Memory B cell (primary cell): ENCODE data around the gene TBC1D14.

Experiments
- ATAC-seq: fragments of 150-1000 bp; cut with Tn5 transposase; 2 replicates; pipeline ENCODE4 v1.10.0; 2021; ENCODE audit warnings: low read depth, mild to moderate bottlenecking, moderate library complexity
- DNase-seq, 2 donors: peaks; one replicate each; pipeline ENCODE4 v3.0.0; 2022; ENCODE audit warnings: low spot score in 2 of 2
- H3K27ac Mint-ChIP-seq: one replicate; pipeline ENCODE4 v1.8.0; 2022; ENCODE audit warnings: mild to moderate bottlenecking, moderate library complexity, mixed read lengths
- H3K27me3 Mint-ChIP-seq: one replicate; pipeline ENCODE4 v1.8.0; 2022; ENCODE audit warnings: mixed read lengths
- H3K36me3 Mint-ChIP-seq: one replicate; pipeline ENCODE4 v1.8.0; 2022; ENCODE audit warnings: mild to moderate bottlenecking, mixed read lengths
- H3K4me1 Mint-ChIP-seq: one replicate; pipeline ENCODE4 v1.8.0; 2022; ENCODE audit warnings: mixed read lengths
- H3K4me3 Mint-ChIP-seq: one replicate; pipeline ENCODE4 v1.8.0; 2022; ENCODE audit warnings: mild to moderate bottlenecking, moderate library complexity, mixed read lengths
- H3K9me3 Mint-ChIP-seq: one replicate; pipeline ENCODE4 v1.8.0; 2022; ENCODE audit warnings: mixed read lengths

Gene TBC1D14

GRCh38 chr4:7016512-7016911, 106.9 kb downstream of the TBC1D14 start:
- Mint-ChIP-seq H3K27ac (no peak overlapping the region), H3K4me1 (peaks cover 18% of the 10 kb centered on the region), H3K36me3 (peaks cover 19% of the 10 kb centered on the region)

GRCh38 chr4:7017446-7018048, 107.9 kb downstream of the TBC1D14 start:
- ATAC-seq, result no peak
- Mint-ChIP-seq H3K4me1 (peaks cover 18% of the 10 kb centered on the region), H3K27me3 (no peaks in the 10 kb centered on the region), H3K4me3 (no peak overlapping the region), H3K27ac (no peak overlapping the region), H3K36me3 (peaks cover 26% of the 10 kb centered on the region), H3K9me3 (no peaks in the 10 kb centered on the region)
- no peak for DNase-seq

More at GRCh38 chr4:7016512-7016911, 106.9 kb downstream of the TBC1D14 start:
- H3K4me3 Mint-ChIP-seq, result no peak overlapping the region
- ATAC-seq, result no peak
- no peak for DNase-seq
- H3K27me3 Mint-ChIP-seq, result no peaks in the 10 kb centered on the region
- no peaks in the 10 kb centered on the region for H3K9me3 Mint-ChIP-seq

GRCh38 chr4:7018281-7018680, 108.7 kb downstream of the TBC1D14 start:
- no peaks in the 10 kb centered on the region for H3K9me3 Mint-ChIP-seq
- H3K36me3 Mint-ChIP-seq, result peaks cover 28% of the 10 kb centered on the region
- H3K4me3 Mint-ChIP-seq, result no peak overlapping the region
- DNase-seq (no peak), ATAC-seq (no peak)
- no peak overlapping the region for H3K27ac Mint-ChIP-seq
- H3K27me3 Mint-ChIP-seq, result no peaks in the 10 kb centered on the region
- H3K4me1 Mint-ChIP-seq, result peaks cover 14% of the 10 kb centered on the region

- DNase-seq, result no peak
- Mint-ChIP-seq H3K27ac (no peak overlapping the region), H3K27me3 (no peaks in the 10 kb centered on the region), H3K4me1 (peaks cover 5% of the 10 kb centered on the region), H3K9me3 (no peaks in the 10 kb centered on the region), H3K4me3 (no peak overlapping the region), H3K36me3 (peaks cover 25% of the 10 kb centered on the region)
- ATAC-seq, result no peak
These were observed 109.7 kb downstream of the TBC1D14 start for GRCh38 chr4:7019367-7019766.

GRCh38 chr4:7020290-7020689, 110.7 kb downstream of the TBC1D14 start:
- peaks cover 17% of the 10 kb centered on the region for H3K36me3 Mint-ChIP-seq
- ATAC-seq (no peak), DNase-seq (no peak)
- H3K4me3 Mint-ChIP-seq, result no peak overlapping the region
- H3K27ac Mint-ChIP-seq, result no peak overlapping the region
- no peaks in the 10 kb centered on the region for H3K4me1 Mint-ChIP-seq
- no peaks in the 10 kb centered on the region for H3K9me3 Mint-ChIP-seq
- H3K27me3 Mint-ChIP-seq, result no peaks in the 10 kb centered on the region

- H3K4me3 Mint-ChIP-seq, result no peak overlapping the region
- no peak overlapping the region for H3K27ac Mint-ChIP-seq
- no peaks in the 10 kb centered on the region for H3K9me3 Mint-ChIP-seq
- DNase-seq (no peak), ATAC-seq (no peak)
- no peaks in the 10 kb centered on the region for H3K27me3 Mint-ChIP-seq
- H3K4me1 Mint-ChIP-seq, result no peaks in the 10 kb centered on the region
- peaks cover 17% of the 10 kb centered on the region for H3K36me3 Mint-ChIP-seq
These were observed 111.2 kb downstream of the TBC1D14 start for GRCh38 chr4:7020856-7021255.

- H3K9me3 Mint-ChIP-seq, result no peaks in the 10 kb centered on the region
- no peaks in the 10 kb centered on the region for H3K4me1 Mint-ChIP-seq
- H3K36me3 Mint-ChIP-seq, result peaks cover 20% of the 10 kb centered on the region
- no peak overlapping the region for H3K4me3 Mint-ChIP-seq
- no peak for DNase-seq
- H3K27ac Mint-ChIP-seq, result no peak overlapping the region
- H3K27me3 Mint-ChIP-seq, result no peaks in the 10 kb centered on the region
- ATAC-seq, result no peak
These were observed 111.7 kb downstream of the TBC1D14 start for GRCh38 chr4:7021355-7021754.

GRCh38 chr4:7021930-7022664, 112.5 kb downstream of the TBC1D14 start:
- Mint-ChIP-seq H3K27me3 (no peaks in the 10 kb centered on the region), H3K27ac (peak overlapping the region; percentile 10), H3K4me1 (no peaks in the 10 kb centered on the region), H3K9me3 (no peaks in the 10 kb centered on the region), H3K4me3 (no peak overlapping the region), H3K36me3 (peaks cover 26% of the 10 kb centered on the region)
- ATAC-seq, result no peak
- no peak for DNase-seq

GRCh38 chr4:7023486-7023885, 113.9 kb downstream of the TBC1D14 start:
- H3K36me3 Mint-ChIP-seq, result peaks cover 34% of the 10 kb centered on the region
- H3K27ac Mint-ChIP-seq, result no peak overlapping the region
- H3K27me3 Mint-ChIP-seq, result no peaks in the 10 kb centered on the region
- DNase-seq (no peak), ATAC-seq (no peak)
- H3K4me3 Mint-ChIP-seq, result no peak overlapping the region
- no peaks in the 10 kb centered on the region for H3K9me3 Mint-ChIP-seq
- H3K4me1 Mint-ChIP-seq, result peaks cover 10% of the 10 kb centered on the region

- ATAC-seq (no peak), DNase-seq (no peak)
- Mint-ChIP-seq H3K27ac (no peak overlapping the region), H3K4me3 (no peak overlapping the region), H3K4me1 (peaks cover 10% of the 10 kb centered on the region), H3K36me3 (peaks cover 34% of the 10 kb centered on the region), H3K27me3 (no peaks in the 10 kb centered on the region), H3K9me3 (no peaks in the 10 kb centered on the region)
These were observed 114.3 kb downstream of the TBC1D14 start for GRCh38 chr4:7023901-7024300.

GRCh38 chr4:7024336-7024890, 114.8 kb downstream of the TBC1D14 start:
- H3K4me1 Mint-ChIP-seq, result peaks cover 10% of the 10 kb centered on the region
- ATAC-seq, result no peak
- no peak overlapping the region for H3K4me3 Mint-ChIP-seq
- no peaks in the 10 kb centered on the region for H3K27me3 Mint-ChIP-seq
- peaks cover 34% of the 10 kb centered on the region for H3K36me3 Mint-ChIP-seq
- H3K27ac Mint-ChIP-seq, result no peak overlapping the region
- no peak for DNase-seq
- H3K9me3 Mint-ChIP-seq, result no peaks in the 10 kb centered on the region

- Mint-ChIP-seq H3K36me3 (peaks cover 37% of the 10 kb centered on the region), H3K9me3 (no peaks in the 10 kb centered on the region), H3K4me1 (peaks cover 10% of the 10 kb centered on the region), H3K27ac (no peak overlapping the region), H3K4me3 (no peak overlapping the region), H3K27me3 (no peaks in the 10 kb centered on the region)
- DNase-seq, result no peak
- no peak for ATAC-seq
These were observed 115.5 kb downstream of the TBC1D14 start for GRCh38 chr4:7025040-7025602.

GRCh38 chr4:7026107-7026506, 116.5 kb downstream of the TBC1D14 start:
- Mint-ChIP-seq H3K36me3 (peaks cover 40% of the 10 kb centered on the region), H3K4me1 (peaks cover 10% of the 10 kb centered on the region), H3K4me3 (no peak overlapping the region), H3K9me3 (no peaks in the 10 kb centered on the region), H3K27ac (no peak overlapping the region), H3K27me3 (no peaks in the 10 kb centered on the region)
- ATAC-seq (no peak), DNase-seq (no peak)

- peak overlapping the region; percentile 2 for H3K27ac Mint-ChIP-seq
- ATAC-seq, result no peak
- peaks cover 34% of the 10 kb centered on the region for H3K36me3 Mint-ChIP-seq
- H3K4me1 Mint-ChIP-seq, result peaks cover 10% of the 10 kb centered on the region
- H3K9me3 Mint-ChIP-seq, result no peaks in the 10 kb centered on the region
- DNase-seq, result no peak
- H3K4me3 Mint-ChIP-seq, result no peak overlapping the region
- H3K27me3 Mint-ChIP-seq, result no peaks in the 10 kb centered on the region
These were observed 117.7 kb downstream of the TBC1D14 start for GRCh38 chr4:7027284-7027683.
